Keratinocyte (primary cell): ENCODE measurements around the gene IL1A. TPM values are rescaled to one million over a fixed set of nuclear protein-coding genes. Genes with fewer than 3 reads are reported as not detected.

Experiments
- DNase-seq: peaks from one replicate; pipeline ENCODE4 v3.0.0-alpha.2; 2011; ENCODE audit warnings: low read depth, missing footprints, low spot score
- FAIRE-seq: peaks from 2 replicates; lab custom pipeline; 2011; peaks lifted over from hg19 to GRCh38; lab: Jason Lieb, UNC
- H2AFZ ChIP-seq: 2 replicates; pipeline ENCODE4 v1.6.0; 2012; ENCODE audit warnings: low read length, control low read depth, inconsistent platforms; ENCODE audit not compliant: control insufficient read depth
- H3K27ac ChIP-seq: 2 replicates; pipeline ENCODE4 v1.5.1; 2011; ENCODE audit warnings: low read length; ENCODE audit not compliant: control insufficient read depth, insufficient read depth
- H3K27me3 ChIP-seq: 3 replicates; pipeline ENCODE4 v1.6.0; 2011; ENCODE audit warnings: low read length; ENCODE audit not compliant: control insufficient read depth, insufficient read depth; ENCODE audit errors: extremely low read depth
- H3K36me3 ChIP-seq, 2 experiments: 2 replicates in 1 of 2; 3 replicates in 1 of 2; pipeline ENCODE4 v1.5.1; 2011; ENCODE audit warnings: low read length in 2 of 2, mild to moderate bottlenecking in 1 of 2; ENCODE audit not compliant: control insufficient read depth in 2 of 2, insufficient read depth in 2 of 2; ENCODE audit errors: extremely low read depth in 1 of 2
- H3K4me1 ChIP-seq: 3 replicates; pipeline ENCODE4 v1.5.1; 2011; ENCODE audit warnings: low read length; ENCODE audit not compliant: control insufficient read depth, insufficient read depth; ENCODE audit errors: extremely low read depth
- H3K4me2 ChIP-seq: 3 replicates; pipeline ENCODE4 v1.6.0; 2011; ENCODE audit warnings: low read depth, low read length; ENCODE audit not compliant: control insufficient read depth, insufficient read depth; ENCODE audit errors: extremely low read depth
- H3K4me3 ChIP-seq, 3 experiments: fragments of 200-600 bp in 1 of 3; sonication (generic) in 1 of 3; 2 replicates in 2 of 3; 3 replicates in 1 of 3; pipeline ENCODE4 v1.5.1; 2011 to 2016; ENCODE audit warnings: low read length in 3 of 3, mild to moderate bottlenecking in 3 of 3, control low read depth in 2 of 3, inconsistent platforms in 1 of 3, low read depth in 1 of 3, mixed read lengths in 1 of 3, mixed run types in 1 of 3, moderate library complexity in 1 of 3; ENCODE audit not compliant: control insufficient read depth in 2 of 3, insufficient read depth in 2 of 3; ENCODE audit errors: extremely low read depth in 1 of 3
- H3K79me2 ChIP-seq: 2 replicates; pipeline ENCODE4 v1.6.0; 2012; ENCODE audit warnings: low read length; ENCODE audit not compliant: control insufficient read depth, insufficient read depth
- H3K9ac ChIP-seq: 3 replicates; pipeline ENCODE4 v1.6.0; 2011; ENCODE audit warnings: low read length; ENCODE audit not compliant: control insufficient read depth, insufficient read depth; ENCODE audit errors: extremely low read depth
- H3K9me1 ChIP-seq: 3 replicates; pipeline ENCODE4 v1.6.0; 2011; ENCODE audit warnings: low read length; ENCODE audit not compliant: control insufficient read depth, insufficient read depth; ENCODE audit errors: extremely low read depth
- H3K9me3 ChIP-seq: 2 replicates; pipeline ENCODE4 v1.5.1; 2012; ENCODE audit warnings: low read depth, low read length; ENCODE audit not compliant: control insufficient read depth
- H4K20me1 ChIP-seq: 3 replicates; pipeline ENCODE4 v1.6.0; 2011; ENCODE audit warnings: low read length; ENCODE audit not compliant: control insufficient read depth, insufficient read depth; ENCODE audit errors: extremely low read depth
- CTCF ChIP-seq, 3 experiments: IDR thresholded peaks in 1 of 3; conservative IDR thresholded peaks in 1 of 3; optimal IDR thresholded peaks in 1 of 3; 2 replicates in 2 of 3; 3 replicates in 1 of 3; pipeline versions ENCODE3 to v1.5.1; 2011; ENCODE audit warnings: low read length in 3 of 3, mild to moderate bottlenecking in 3 of 3, moderate library complexity in 2 of 3, control low read depth in 1 of 3, inconsistent platforms in 1 of 3; ENCODE audit not compliant: insufficient read depth in 2 of 3; ENCODE audit errors: extremely low read depth in 1 of 3
- EZH2 ChIP-seq: IDR thresholded peaks from one replicate; pipeline ENCODE4 v1.6.1; 2012; ENCODE audit warnings: inconsistent platforms, mild to moderate bottlenecking, low read length, moderate library complexity
- dilution Hi-C: fragments of 300-500 bp; cut with MboI; formaldehyde crosslinking; loops from one replicate; pipeline ENCODE4 v1.7.0; 2020; ENCODE audit warnings: low sequenced_read_pairs; ENCODE audit not compliant: extremely low pct_ligation_motif_present
- polyA plus RNA-seq, 5 experiments: library from polyadenylated mRNA; depleted of rRNA in 3 of 5; stranded (reverse) in 3 of 5; stranded (forward) in 1 of 5; unstranded in 1 of 5; fragments of >200 nt; gene quantifications; 1 replicate in 1 of 5; 2 replicates in 3 of 5; 3 replicates in 1 of 5; pipeline versions ENCODE4 v1.2.1 to v1.2.3, GENCODE V29; 2011 to 2012; ENCODE audit warnings: missing spikeins in 2 of 5, low read depth in 1 of 5, low replicate concordance in 1 of 5

IL1A gene
- polyA plus RNA-seq, 1 donor (not counting 4 experiments of a cell fraction or from before 2014, with no cell fraction given): 269 TPM

- peaks cover 30 to 64% of the 10 kb centered on the region in 2 experiments for H3K36me3 ChIP-seq
- no peak overlapping the region for H3K27ac ChIP-seq
- H3K4me2 ChIP-seq: peak overlapping the region; percentile 84
- peak overlapping the region in 1 of 3 experiments; percentile 44 for H3K4me3 ChIP-seq
- H3K9me3 ChIP-seq: no peaks in the 10 kb centered on the region
- peaks cover 36% of the 10 kb centered on the region for H3K79me2 ChIP-seq
- H3K9me1 ChIP-seq: no peaks in the 10 kb centered on the region
- dilution Hi-C loops: no loop called here
- TF ChIP-seq CTCF (optimal IDR thresholded peaks at IDR 0.05 in 1 of 3, IDR thresholded peaks at IDR 0.05 in 1 of 3, conservative IDR thresholded peaks at IDR 0.05 in 1 of 3; ENCODE audit: extremely low read depth in 1 of 3, insufficient read depth in 2 of 3, low read length in 3 of 3) (no peak), EZH2 (no peak)
- H3K9ac ChIP-seq: no peak overlapping the region
- peaks cover 37% of the 10 kb centered on the region for H3K4me1 ChIP-seq
- H2AFZ ChIP-seq: no peak overlapping the region
- H4K20me1 ChIP-seq: no peaks in the 10 kb centered on the region
- H3K27me3 ChIP-seq: no peaks in the 10 kb centered on the region
- FAIRE-seq (no peak), DNase-seq (no peak)
Measured at GRCh38 chr2:112832841-112833638, 48.7 kb upstream of the IL1A start.

GRCh38 chr2:112831946-112832840, 47.9 kb upstream of the IL1A start:
- Histone ChIP-seq H3K9me1 (no peaks in the 10 kb centered on the region), H3K36me3 (peaks cover 30 to 64% of the 10 kb centered on the region in 2 experiments), H3K79me2 (peaks cover 36% of the 10 kb centered on the region), H3K9me3 (no peaks in the 10 kb centered on the region), H3K4me1 (peaks cover 35% of the 10 kb centered on the region), H3K27ac (no peak overlapping the region), H3K27me3 (no peaks in the 10 kb centered on the region), H3K4me3 (peak overlapping the region in 1 of 3 experiments; percentile 44), H2AFZ (no peak overlapping the region), H3K4me2 (peak overlapping the region; percentile 84), H3K9ac (no peak overlapping the region), H4K20me1 (no peaks in the 10 kb centered on the region)
- dilution Hi-C loops: no loop called here
- TF ChIP-seq EZH2 (no peak), CTCF (optimal IDR thresholded peaks at IDR 0.05 in 1 of 3, IDR thresholded peaks at IDR 0.05 in 1 of 3, conservative IDR thresholded peaks at IDR 0.05 in 1 of 3; ENCODE audit: extremely low read depth in 1 of 3, insufficient read depth in 2 of 3, low read length in 3 of 3) (no peak)
- DNase-seq (no peak), FAIRE-seq (no peak)
